GM12864 (cell line): Measurements from ENCODE around the gene AKAP10.

ENCODE experiments used
- DNase-seq: peaks from one replicate; pipeline ENCODE4 v3.0.0-alpha.2; 2011; ENCODE audit warnings: low read depth
- H3K4me3 ChIP-seq: 2 replicates; pipeline ENCODE4 v1.5.1; 2011; ENCODE audit warnings: mild to moderate bottlenecking, low read depth, low read length, control low read depth
- TF ChIP-seq, protein P1 (sequence below): IDR thresholded peaks from 2 replicates; pipeline ENCODE4 v1.5.1; 2011; ENCODE audit warnings: low read depth, mild to moderate bottlenecking, moderate library complexity, low read length, control low read depth, inconsistent platforms; ENCODE audit errors: missing control alignments

Gene AKAP10

DNA sequence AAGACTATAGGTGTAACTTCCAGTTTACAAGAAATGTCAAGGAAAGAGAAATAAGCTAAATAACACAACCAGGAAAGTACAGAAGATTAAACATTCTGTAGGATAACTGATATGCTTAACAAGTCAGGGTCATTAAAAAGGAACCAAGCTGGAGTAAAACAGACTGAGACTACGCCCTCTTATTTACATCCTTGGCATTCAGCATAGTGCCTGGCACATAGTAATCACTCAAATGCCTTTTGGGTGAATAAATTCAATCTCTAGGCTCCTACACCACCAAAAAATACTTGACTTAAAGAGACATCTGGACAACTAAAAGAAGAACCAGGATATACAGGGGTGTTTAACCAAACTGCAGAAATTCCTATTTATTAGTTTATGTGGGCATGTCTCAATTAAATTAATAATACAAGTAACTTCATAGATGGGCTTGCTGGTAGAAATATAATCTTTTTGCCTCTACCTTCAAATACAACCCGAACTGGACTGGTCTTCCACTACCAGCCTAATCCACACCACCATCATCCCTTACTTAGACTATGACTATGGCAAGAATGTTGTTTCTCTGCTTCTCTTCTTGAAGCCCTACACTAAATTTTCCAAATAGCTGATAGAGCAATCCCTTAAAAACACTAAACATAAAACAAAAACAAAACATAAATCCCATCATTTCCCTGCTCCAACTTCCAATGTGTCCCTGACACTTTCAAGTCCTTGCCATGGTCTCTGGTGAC lies 62.2 kb downstream of the AKAP10 start:
- H3K4me3 ChIP-seq: no peak overlapping the region
- TF ChIP-seq, protein P1, sequence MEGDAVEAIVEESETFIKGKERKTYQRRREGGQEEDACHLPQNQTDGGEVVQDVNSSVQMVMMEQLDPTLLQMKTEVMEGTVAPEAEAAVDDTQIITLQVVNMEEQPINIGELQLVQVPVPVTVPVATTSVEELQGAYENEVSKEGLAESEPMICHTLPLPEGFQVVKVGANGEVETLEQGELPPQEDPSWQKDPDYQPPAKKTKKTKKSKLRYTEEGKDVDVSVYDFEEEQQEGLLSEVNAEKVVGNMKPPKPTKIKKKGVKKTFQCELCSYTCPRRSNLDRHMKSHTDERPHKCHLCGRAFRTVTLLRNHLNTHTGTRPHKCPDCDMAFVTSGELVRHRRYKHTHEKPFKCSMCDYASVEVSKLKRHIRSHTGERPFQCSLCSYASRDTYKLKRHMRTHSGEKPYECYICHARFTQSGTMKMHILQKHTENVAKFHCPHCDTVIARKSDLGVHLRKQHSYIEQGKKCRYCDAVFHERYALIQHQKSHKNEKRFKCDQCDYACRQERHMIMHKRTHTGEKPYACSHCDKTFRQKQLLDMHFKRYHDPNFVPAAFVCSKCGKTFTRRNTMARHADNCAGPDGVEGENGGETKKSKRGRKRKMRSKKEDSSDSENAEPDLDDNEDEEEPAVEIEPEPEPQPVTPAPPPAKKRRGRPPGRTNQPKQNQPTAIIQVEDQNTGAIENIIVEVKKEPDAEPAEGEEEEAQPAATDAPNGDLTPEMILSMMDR: no peak
- DNase-seq: no peak

DNA sequence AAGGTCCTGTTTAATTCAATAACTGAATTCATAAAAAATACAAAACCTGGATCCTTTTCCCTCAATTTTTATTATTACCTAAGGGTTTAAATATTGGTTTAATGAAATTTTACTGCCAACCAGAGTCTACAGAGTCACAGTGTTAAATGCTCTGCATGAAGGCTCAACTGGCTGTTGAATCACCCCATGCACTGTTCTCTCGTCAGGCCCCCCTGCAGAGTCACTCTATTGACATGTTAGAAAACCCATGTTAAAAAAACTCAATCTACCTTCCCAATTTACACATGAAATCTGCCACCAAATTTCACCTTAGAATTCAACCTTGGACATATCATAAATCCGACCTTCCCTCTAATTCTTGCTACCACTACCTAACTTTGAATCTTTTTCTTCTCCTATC lies 66.6 kb downstream of the AKAP10 start:
- no peak for DNase-seq
- TF ChIP-seq, protein P1: no peak
- no peak overlapping the region for H3K4me3 ChIP-seq

DNA sequence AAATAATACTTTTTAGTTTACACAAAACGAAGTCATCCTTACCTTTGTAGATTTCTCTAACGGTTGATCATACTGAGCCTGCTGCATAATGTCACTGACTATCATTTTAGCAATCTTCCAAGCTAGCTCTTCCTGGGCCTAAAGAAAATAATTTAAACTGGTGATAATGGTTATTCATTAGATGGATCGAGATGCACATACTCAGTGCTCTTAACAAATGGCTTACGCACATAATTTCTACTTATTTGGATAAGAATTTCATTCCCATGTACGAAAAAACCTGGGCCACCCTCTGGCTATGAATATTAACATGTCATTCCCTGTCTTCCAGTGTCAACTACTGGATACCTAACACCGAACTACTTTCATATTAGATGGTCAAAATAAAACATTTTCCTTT lies 68.5 kb downstream of the AKAP10 start:
- H3K4me3 ChIP-seq: no peak overlapping the region
- DNase-seq: no peak
- TF ChIP-seq, protein P1: no peak

DNA sequence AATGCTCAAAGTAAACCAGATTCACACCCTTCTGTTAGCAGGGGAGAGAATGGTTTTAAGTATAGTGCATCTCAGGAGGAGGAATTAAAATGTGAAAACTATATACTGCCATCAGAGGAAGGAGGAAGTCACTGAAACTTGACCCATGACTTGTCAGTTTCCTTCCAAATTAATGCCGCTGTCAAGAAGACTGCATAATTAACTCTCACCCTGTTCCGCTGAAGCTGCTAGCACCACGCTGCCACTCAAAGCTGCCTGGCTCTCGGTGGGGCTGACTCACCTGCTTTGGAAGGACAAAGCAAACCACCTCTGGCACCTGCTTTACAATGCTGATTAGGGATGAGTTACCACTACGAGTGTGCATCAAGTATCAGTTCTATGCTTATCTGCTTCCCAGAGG lies 72.1 kb downstream of the AKAP10 start:
- TF ChIP-seq, protein P1: no peak
- H3K4me3 ChIP-seq: no peak overlapping the region
- no peak for DNase-seq

DNA sequence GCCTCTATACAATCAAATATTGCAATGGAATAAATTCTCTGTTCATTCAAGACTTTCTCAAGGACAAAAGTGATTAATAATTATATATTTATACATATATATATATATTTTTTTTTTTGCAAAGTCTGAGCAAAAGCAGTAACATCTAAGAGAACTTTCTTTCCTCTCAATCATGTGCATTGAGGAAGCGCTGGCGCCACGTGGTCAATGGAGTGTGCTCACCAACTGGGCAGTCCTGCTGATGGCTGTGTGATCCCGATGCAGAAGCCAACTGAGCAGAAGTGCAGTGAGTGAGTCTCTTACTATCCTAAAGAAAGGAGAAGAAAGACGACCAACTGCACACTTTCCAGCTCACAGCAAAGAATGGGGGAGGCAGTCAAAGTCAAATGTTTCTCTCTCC lies 72.7 kb downstream of the AKAP10 start:
- TF ChIP-seq, protein P1: no peak
- H3K4me3 ChIP-seq: no peak overlapping the region
- no peak for DNase-seq

DNA sequence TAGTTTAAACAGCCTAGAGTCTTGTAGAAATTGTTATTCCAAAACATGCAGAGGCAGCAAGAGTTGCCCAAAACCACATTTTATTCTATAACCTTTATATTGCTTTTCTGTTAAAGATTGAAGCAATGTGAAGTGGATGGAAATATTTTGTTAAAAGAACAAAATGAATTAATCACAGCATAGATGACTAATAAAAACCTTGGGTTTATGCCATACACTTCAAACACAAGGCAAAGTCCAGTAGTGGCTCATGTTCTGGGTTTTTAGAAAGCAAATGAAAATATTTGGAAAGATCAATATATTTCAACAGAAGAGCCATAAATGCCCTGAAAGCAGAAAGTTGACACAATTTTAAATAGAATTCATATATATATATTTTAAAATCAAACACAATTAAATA lies 73.2 kb downstream of the AKAP10 start:
- no peak overlapping the region for H3K4me3 ChIP-seq
- no peak for DNase-seq
- TF ChIP-seq, protein P1: no peak

DNA sequence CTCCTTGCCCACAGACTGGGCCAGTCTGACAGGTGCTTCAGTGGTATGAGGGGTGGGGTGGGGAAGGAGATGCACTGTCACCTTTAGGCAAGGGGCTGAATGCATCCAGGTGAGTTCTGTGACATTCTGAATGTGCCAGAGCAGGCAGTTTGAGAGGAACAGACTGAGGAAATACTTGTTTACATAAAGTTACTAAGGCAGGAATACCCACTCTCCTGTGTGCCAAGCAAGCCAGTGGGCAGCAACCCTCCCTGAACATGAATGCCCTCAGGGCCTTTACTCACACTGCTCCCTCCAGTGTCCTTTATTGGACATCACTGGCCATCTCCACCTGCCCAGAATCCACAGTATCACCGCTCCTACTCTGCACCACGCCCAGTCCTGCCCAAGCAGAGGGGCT lies 76.8 kb downstream of the AKAP10 start:
- no peak for DNase-seq
- TF ChIP-seq, protein P1: no peak
- no peak overlapping the region for H3K4me3 ChIP-seq
